ENCODE data around the gene RAB28. TPM values are rescaled to one million over a fixed set of nuclear protein-coding genes. Genes with fewer than 3 reads are reported as not detected.

RAB28 gene
- total RNA-seq, 2 experiments from 2014 or later = 15.6 to 16.7 TPM

DNA sequence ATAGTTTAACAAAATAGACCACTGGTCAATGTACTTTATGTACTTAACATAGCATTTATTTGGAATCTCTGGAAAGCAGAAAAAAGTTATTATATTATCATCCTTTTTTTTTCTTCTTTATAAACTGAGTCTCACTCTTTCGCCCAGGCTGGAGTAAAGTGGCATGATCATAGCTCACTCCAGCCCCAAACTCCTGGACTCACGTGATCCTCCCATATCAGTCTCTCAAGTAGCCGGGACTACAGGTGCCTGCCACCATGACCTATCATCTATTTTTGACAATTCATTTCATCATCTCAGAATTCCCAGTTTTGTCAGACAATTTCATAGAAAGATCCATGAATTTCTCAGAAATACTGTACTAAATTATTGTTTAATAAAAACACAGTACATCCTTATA lies 12.7 kb downstream of the RAB28 start:
- Mint-ChIP-seq H3K4me1 (ENCODE audit: low read depth) (peaks cover 24% of the 10 kb centered on the region), H3K36me3 (ENCODE audit: low read depth) (peaks cover 14% of the 10 kb centered on the region), H3K27me3 (ENCODE audit: low read depth) (no peaks in the 10 kb centered on the region), H3K4me3 (no peak overlapping the region), H3K27ac (no peak overlapping the region), H3K9me3 (peaks cover 2% of the 10 kb centered on the region)
- CTCF ChIA-PET = interaction anchor here (0.7 kb wide), 1 partner anchor 18 kb away, joined by 4 read pairs; no protein-coding TSS in a partner anchor
- DNase-seq = no peak
- intact Hi-C loops (cut with micrococcal nuclease) = no loop called here

DNA sequence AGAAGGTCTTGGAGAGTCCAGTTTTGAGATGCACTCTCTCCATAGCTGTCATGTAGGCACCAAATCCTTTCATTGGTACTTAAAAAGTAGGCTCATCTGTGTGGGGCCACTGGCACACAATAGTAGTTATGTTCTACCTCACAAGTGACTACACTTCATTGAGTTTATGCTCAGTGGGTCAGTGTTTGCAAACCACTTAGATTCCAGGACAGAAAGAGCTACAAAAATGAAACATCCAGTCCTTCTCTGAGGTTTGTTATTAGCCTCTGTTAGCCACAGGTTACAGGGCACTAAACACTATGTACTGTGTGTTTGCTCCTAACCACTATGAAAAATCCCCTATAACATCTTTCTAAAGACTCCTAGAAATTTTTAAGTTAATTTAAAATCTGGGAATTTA lies 13.8 kb downstream of the RAB28 start:
- CTCF ChIA-PET = no interaction called here
- Mint-ChIP-seq H3K4me3 (no peak overlapping the region), H3K36me3 (ENCODE audit: low read depth) (peaks cover 22% of the 10 kb centered on the region), H3K27ac (no peak overlapping the region), H3K4me1 (ENCODE audit: low read depth) (peaks cover 26% of the 10 kb centered on the region), H3K9me3 (peaks cover 8% of the 10 kb centered on the region), H3K27me3 (ENCODE audit: low read depth) (no peaks in the 10 kb centered on the region)
- no peak for DNase-seq
- intact Hi-C loops (cut with micrococcal nuclease) = no loop called here

DNA sequence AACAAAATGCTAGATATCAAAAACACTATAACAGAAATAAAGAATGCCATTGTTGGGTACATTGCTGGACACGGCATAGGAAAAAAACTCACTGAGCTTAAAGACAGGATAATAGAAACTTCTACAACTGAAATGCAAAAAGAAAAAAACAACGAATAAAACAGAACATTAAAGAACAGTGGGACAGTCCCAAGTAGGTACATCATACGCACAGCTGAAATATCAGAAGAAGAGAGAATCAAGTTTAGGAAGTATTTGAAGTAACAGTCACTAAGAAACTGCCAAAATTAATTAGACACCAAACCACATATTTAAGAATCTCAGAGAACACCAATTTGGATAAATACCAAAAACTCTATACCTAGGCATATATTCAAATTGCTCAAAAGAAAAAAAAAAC lies 19.2 kb downstream of the RAB28 start:
- Mint-ChIP-seq H3K27ac (no peak overlapping the region), H3K36me3 (ENCODE audit: low read depth) (peaks cover 32% of the 10 kb centered on the region), H3K4me1 (ENCODE audit: low read depth) (peaks cover 33% of the 10 kb centered on the region), H3K9me3 (peaks cover 8% of the 10 kb centered on the region), H3K4me3 (no peak overlapping the region), H3K27me3 (ENCODE audit: low read depth) (no peaks in the 10 kb centered on the region)
- CTCF ChIA-PET = interaction anchor here (0.5 to 1.3 kb wide), 3 partner anchors 20 to 603 kb away, joined by 3 read pairs; no protein-coding TSS in a partner anchor
- intact Hi-C loops (cut with micrococcal nuclease) = loop anchor here (2.0 kb wide), 1 partner anchor 20 kb away; the partner anchor contains the start of gene RAB28
- no peak for DNase-seq

DNA sequence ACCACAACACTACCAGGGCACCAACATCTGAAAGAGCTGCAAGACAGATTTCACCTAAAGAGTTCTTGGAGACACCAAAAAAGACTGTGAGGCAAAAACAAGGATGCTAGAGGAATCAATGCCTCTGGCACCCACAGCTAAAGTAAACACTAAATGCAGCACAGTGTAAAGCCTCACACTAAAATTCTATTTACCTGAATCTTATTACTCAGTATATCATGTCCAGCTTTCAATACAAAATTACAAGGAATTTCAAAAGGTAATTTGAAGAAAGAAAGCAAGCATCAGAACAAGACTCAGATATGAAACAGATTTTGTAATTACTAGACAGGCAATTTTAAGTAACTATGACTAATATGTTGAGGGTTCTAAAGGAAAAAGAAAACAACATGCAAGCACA lies 19.6 kb downstream of the RAB28 start:
- CTCF ChIA-PET = interaction anchor here (0.5 to 1.3 kb wide), 4 partner anchors 20 to 603 kb away, joined by 3 read pairs; no protein-coding TSS in a partner anchor
- Mint-ChIP-seq H3K4me1 (ENCODE audit: low read depth) (peaks cover 33% of the 10 kb centered on the region), H3K27ac (no peak overlapping the region), H3K9me3 (peaks cover 8% of the 10 kb centered on the region), H3K36me3 (ENCODE audit: low read depth) (peaks cover 36% of the 10 kb centered on the region), H3K27me3 (ENCODE audit: low read depth) (no peaks in the 10 kb centered on the region), H3K4me3 (no peak overlapping the region)
- intact Hi-C loops (cut with micrococcal nuclease) = loop anchor here (2.0 kb wide), 1 partner anchor 20 kb away; the partner anchor contains the start of gene RAB28
- no peak for DNase-seq

DNA sequence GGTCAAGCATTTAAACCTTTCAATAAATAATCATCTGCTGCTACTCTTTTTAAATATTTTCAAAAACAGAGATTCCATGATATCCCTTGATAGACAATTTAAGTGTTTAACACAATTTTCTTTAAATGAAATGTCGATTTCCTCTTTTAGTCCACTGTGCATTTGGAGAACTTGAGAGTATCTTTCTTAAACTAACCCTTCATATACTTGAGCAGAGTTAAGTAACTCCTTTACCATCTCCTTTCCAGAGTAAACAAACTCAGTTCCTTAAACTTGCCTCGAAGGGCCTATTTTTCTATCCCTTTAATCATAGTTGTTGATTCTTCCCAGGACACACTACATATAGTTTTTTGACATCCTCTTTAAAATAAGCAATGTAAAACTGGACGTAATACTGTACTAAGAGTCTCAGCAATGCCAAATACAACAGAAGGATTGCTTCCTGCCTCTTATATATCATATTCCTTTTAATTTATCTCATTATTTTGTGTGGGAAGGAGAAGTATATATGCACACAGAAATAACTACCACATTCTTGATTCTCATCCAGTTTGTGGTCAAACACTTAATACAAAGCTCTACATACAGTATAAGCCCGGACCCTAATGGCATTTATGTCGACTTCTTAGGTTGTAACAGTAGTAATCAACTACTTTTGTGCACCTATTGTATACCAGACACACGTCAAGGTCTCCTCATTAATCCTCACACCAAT lies 22.8 kb downstream of the RAB28 start:
- DNase-seq = no peak
- Mint-ChIP-seq H3K4me1 (ENCODE audit: low read depth) (peaks cover 23% of the 10 kb centered on the region), H3K36me3 (ENCODE audit: low read depth) (peaks cover 36% of the 10 kb centered on the region), H3K9me3 (peaks cover 6% of the 10 kb centered on the region), H3K4me3 (no peak overlapping the region), H3K27ac (no peak overlapping the region), H3K27me3 (ENCODE audit: low read depth) (no peaks in the 10 kb centered on the region)
- CTCF ChIA-PET = no interaction called here
- intact Hi-C loops (cut with micrococcal nuclease) = no loop called here

DNA sequence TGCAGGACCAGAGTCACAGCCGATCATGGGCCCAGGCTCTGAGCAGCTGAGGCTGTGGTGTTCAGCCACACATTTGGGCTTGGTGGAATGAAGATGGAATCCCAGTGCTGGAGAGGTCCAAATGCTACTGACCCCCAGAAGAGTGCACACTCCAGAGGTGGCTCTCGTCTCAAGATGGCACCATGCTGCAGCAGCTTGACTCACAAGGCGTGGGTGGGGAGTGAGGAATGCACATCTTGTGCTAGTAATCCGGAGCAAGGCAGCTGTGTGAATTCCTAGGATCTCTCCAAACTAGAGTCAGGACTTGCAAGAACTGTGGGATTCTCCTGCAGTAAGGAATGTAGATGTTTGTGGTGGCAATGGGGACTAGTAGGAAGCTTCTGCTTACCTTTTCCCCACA lies 28.7 kb downstream of the RAB28 start:
- peaks cover 2% of the 10 kb centered on the region for H3K9me3 Mint-ChIP-seq
- CTCF ChIA-PET = no interaction called here
- peaks cover 16% of the 10 kb centered on the region for H3K4me1 Mint-ChIP-seq (ENCODE audit: low read depth)
- H3K27me3 Mint-ChIP-seq (ENCODE audit: low read depth) = no peaks in the 10 kb centered on the region
- H3K4me3 Mint-ChIP-seq = no peak overlapping the region
- no peak overlapping the region for H3K27ac Mint-ChIP-seq
- intact Hi-C loops (cut with micrococcal nuclease) = no loop called here
- peaks cover 35% of the 10 kb centered on the region for H3K36me3 Mint-ChIP-seq (ENCODE audit: low read depth)
- DNase-seq = no peak

DNA sequence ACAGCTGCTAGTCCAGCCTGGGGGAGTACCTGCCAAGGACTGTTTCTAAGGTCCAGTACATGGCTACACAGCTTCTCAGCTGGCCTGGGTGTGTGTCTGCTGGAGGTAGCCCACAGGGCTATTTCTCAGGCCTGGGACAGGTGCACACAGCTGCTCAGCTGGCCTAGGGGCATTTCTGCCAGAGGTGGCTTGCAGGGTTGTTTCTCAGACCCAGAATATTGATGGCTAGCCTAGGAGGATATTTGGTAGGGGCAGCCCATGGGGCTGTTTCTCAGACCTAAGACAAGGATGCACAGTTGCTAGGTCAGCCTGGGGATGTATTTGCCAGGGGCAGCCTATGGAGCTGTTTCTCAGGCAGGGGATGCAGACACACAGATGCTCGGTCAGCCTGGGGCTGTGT lies 29.4 kb downstream of the RAB28 start:
- no peak overlapping the region for H3K27ac Mint-ChIP-seq
- DNase-seq = no peak
- intact Hi-C loops (cut with micrococcal nuclease) = no loop called here
- CTCF ChIA-PET = no interaction called here
- peaks cover 32% of the 10 kb centered on the region for H3K36me3 Mint-ChIP-seq (ENCODE audit: low read depth)
- H3K9me3 Mint-ChIP-seq = peaks cover 2% of the 10 kb centered on the region
- H3K27me3 Mint-ChIP-seq (ENCODE audit: low read depth) = no peaks in the 10 kb centered on the region
- H3K4me1 Mint-ChIP-seq (ENCODE audit: low read depth) = peaks cover 16% of the 10 kb centered on the region
- H3K4me3 Mint-ChIP-seq = no peak overlapping the region

DNA sequence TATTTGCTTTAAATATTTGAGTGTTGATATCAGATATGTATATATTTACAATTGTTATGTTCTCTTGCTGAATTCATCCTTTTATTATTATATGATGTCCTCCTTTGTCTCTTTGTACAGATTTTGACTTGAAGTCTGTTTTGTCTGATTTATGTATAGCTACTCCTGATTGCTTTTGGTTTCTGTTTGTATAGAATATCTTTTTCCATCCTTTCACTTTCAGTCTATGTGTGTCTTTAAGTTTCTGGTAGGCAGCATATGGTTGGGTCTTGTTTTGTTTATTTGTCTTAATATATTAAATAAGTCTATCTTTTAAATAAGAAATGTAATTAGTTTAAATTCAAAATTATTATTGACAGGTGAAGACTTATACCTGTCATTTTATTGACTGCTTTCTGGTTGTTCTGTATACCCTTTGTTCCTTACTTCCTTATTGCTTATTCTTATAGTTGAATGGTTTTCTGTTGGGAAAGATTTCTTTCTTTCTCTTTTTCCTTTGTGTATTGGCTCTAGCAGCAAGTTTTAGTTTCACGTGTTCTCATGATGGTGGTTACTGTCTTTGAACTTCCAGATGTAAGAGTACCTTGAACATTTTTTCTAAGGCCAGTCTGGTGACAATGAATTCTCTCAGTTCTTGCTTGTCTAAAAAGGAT lies 31.1 kb downstream of the RAB28 start:
- Mint-ChIP-seq H3K27me3 (ENCODE audit: low read depth) (no peaks in the 10 kb centered on the region), H3K4me3 (no peak overlapping the region), H3K36me3 (ENCODE audit: low read depth) (peaks cover 23% of the 10 kb centered on the region), H3K9me3 (peaks cover 2% of the 10 kb centered on the region), H3K27ac (no peak overlapping the region), H3K4me1 (ENCODE audit: low read depth) (peaks cover 19% of the 10 kb centered on the region)
- CTCF ChIA-PET = interaction anchor here (0.6 kb wide), 1 partner anchor 18 kb away, joined by 4 read pairs; no protein-coding TSS in a partner anchor
- intact Hi-C loops (cut with micrococcal nuclease) = no loop called here
- no peak for DNase-seq

DNA sequence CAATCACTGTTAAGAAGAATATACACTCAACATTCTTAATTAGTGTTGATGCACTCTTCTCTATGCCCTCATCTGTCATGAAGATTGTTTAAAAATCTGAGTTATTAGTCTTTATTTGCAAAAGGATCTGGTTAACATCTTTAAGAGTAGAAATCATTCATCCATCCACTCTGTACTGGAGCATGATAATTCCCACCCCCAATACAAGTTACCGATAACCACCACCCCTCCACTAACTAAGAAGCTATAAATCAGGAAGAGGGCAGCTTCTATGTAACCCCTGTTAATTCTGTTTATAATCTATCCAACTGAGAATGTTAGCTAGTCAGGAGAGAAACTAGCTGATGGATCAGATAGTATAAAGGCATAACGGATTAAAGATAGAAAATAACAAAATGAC lies 34.5 kb downstream of the RAB28 start:
- Mint-ChIP-seq H3K36me3 (ENCODE audit: low read depth) (peaks cover 25% of the 10 kb centered on the region), H3K27ac (no peak overlapping the region), H3K4me3 (no peak overlapping the region), H3K4me1 (ENCODE audit: low read depth) (peaks cover 19% of the 10 kb centered on the region), H3K9me3 (peaks cover 7% of the 10 kb centered on the region), H3K27me3 (ENCODE audit: low read depth) (no peaks in the 10 kb centered on the region)
- intact Hi-C loops (cut with micrococcal nuclease) = no loop called here
- no peak for DNase-seq
- CTCF ChIA-PET = no interaction called here

DNA sequence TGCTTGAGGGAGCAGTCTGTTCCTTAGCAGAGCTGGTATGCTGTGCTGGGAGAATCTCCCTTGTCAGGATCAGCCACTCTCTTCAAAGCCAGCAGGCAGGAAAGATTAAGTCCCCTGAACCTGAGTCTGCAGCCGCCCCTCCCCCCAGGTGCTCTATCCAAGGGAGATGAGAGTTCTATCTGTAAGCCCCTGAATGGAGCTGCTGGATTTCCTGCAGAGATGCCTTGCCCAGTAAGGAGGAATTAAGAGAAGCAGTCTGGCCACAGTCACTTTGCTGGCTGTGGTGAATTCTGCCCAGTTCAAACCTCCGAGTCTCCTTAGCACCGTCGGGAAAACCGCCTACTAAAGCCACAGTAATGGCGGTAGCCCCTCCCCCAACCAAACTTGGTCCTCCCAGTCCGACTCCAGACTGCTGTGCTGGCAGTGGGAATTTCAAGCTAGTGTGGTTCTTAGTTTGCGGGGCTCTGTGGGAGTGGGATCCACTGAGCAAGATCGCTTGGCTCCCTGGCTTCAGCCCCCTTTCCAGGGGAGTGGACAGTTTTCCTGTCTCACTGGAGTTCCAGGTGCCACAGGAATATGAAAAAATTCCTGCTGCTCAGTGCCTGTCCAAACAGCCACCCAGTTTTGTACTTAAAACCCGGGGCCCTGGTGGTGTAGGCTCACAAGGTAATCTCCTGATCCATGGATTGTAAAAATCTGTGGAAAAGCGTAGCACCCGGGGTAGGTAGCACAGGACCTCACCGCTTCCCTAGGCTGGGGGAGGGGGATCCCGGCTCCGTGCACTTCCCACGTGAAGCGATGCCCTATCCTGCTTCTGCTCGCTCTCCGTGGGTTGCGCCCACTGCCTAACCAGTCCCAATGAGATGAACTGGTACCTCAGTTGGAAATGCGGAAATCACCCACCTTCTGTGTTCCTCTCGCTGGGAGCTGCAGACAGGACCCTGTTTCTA lies 38.0 kb downstream of the RAB28 start:
- Mint-ChIP-seq H3K4me3 (no peak overlapping the region), H3K27ac (no peak overlapping the region), H3K27me3 (ENCODE audit: low read depth) (no peaks in the 10 kb centered on the region), H3K4me1 (ENCODE audit: low read depth) (peaks cover 2% of the 10 kb centered on the region), H3K9me3 (peaks cover 5% of the 10 kb centered on the region), H3K36me3 (ENCODE audit: low read depth) (peaks cover 25% of the 10 kb centered on the region)
- DNase-seq = no peak
- intact Hi-C loops (cut with micrococcal nuclease) = no loop called here
- CTCF ChIA-PET = interaction anchor here (1.2 kb wide), 1 partner anchor 15 kb away, joined by 5 read pairs; no protein-coding TSS in a partner anchor

DNA sequence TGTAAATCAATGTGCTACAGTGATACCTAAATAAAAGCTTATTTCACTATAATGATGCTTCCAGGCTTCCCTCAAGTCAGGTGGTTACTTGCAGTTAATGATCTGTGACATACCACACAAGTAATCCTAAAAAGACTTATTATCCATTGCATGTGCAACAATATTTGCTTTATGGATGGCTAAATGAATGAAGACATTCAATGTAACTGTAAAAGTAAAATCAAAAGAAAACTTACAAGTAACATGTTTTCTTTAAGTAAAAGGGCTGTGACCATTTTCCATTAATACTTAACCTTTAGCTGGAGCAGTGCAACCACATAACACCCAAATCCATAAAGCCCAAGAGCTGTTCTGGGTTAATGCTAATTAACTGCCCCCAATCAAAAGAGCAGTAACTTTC lies 42.6 kb downstream of the RAB28 start:
- no peaks in the 10 kb centered on the region for H3K27me3 Mint-ChIP-seq (ENCODE audit: low read depth)
- H3K4me3 Mint-ChIP-seq = no peak overlapping the region
- CTCF ChIA-PET = interaction anchor here (1.3 to 1.4 kb wide), 2 partner anchors 9 to 16 kb away, joined by 3 read pairs; no protein-coding TSS in a partner anchor
- H3K4me1 Mint-ChIP-seq (ENCODE audit: low read depth) = peaks cover 4% of the 10 kb centered on the region
- H3K27ac Mint-ChIP-seq = no peak overlapping the region
- H3K36me3 Mint-ChIP-seq (ENCODE audit: low read depth) = peaks cover 33% of the 10 kb centered on the region
- peaks cover 24% of the 10 kb centered on the region for H3K9me3 Mint-ChIP-seq
- intact Hi-C loops (cut with micrococcal nuclease) = no loop called here
- no peak for DNase-seq

DNA sequence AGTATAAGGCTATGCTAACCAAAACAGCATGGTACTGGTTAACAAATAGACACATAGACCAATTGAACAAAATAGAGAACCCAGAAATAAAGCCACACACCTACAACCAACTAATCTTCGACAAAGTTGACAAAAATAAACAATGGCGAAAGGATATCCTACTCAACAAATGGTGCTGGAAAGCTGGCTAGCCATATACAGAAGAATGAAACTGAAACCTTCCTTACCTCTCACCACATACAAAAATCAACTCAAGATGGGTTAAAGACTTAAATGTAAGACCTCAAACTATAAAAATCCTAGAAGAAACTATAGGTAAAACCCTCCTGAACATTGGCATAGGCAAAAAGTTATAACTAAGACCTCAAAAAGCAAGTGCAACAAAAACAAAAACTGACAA lies 47.2 kb downstream of the RAB28 start:
- Mint-ChIP-seq H3K4me3 (no peak overlapping the region), H3K27me3 (ENCODE audit: low read depth) (no peaks in the 10 kb centered on the region), H3K27ac (no peak overlapping the region), H3K36me3 (ENCODE audit: low read depth) (peaks cover 27% of the 10 kb centered on the region), H3K9me3 (peaks cover 26% of the 10 kb centered on the region), H3K4me1 (ENCODE audit: low read depth) (peaks cover 31% of the 10 kb centered on the region)
- no peak for DNase-seq
- CTCF ChIA-PET = no interaction called here
- intact Hi-C loops (cut with micrococcal nuclease) = no loop called here
